ENCODE measurements around the gene GALNT17. TPM values are rescaled to one million over a fixed set of nuclear protein-coding genes. Genes with fewer than 3 reads are reported as not detected.
A peak's percentile ranks its signal among the peaks of the same experiment; 100 is the strongest.

The GALNT17 gene
- polyA plus RNA-seq, 1 donor from 2014 or later = 15.7 TPM

DNA sequence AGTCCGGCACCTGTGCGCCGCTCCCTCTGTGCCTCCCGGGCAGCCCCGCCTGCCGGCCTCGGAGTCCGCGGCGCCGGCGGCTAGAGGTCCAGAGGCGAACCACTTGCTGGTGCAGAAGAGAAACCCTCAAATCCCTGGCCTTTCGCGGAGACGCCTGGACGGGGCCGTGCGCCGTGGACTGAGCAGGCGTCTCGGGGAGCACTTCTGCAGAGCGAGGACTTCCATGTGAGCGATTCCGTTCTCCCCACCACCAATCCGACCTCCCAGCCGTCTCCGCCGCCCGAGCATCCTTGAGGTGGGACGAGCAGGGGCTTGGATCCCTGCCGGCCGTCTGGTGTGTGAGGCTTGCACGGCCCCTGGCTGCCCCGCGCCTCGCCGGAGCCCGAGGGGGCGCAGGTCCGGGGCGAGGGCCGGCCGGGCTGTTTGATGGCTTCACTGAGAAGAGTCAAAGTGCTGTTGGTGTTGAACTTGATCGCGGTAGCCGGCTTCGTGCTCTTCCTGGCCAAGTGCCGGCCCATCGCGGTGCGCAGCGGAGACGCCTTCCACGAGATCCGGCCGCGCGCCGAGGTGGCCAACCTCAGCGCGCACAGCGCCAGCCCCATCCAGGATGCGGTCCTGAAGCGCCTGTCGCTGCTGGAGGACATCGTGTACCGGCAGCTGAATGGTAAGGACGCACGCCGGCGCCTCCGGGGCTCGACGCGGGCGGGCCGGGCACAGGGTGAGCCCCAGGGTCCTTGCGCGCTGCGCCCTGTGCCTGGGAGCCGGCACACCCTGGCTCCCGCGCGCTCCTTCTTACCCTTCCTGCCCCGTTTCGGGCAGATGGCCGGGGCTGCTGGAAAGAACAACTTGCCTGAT, 660 bp downstream of the GALNT17 start:
- peak overlapping the region; percentile 100 for H3K4me3 ChIP-seq (ENCODE audit: low read length)
- H4K20me1 ChIP-seq (ENCODE audit: insufficient read depth) = peaks cover 5% of the 10 kb centered on the region
- H2AFZ ChIP-seq (ENCODE audit: low read depth, low read length) = no peak overlapping the region
- peak overlapping the region; percentile 69 for H3K9ac ChIP-seq (ENCODE audit: low read length)
- peaks cover 28% of the 10 kb centered on the region for H3K27me3 ChIP-seq (ENCODE audit: insufficient read depth, low read depth, low read length)
- no peak overlapping the region for H3K27ac ChIP-seq (ENCODE audit: low read length)
- H3K9me3 ChIP-seq (ENCODE audit: low read length) = no peaks in the 10 kb centered on the region
- peak overlapping the region; percentile 68 for H3K4me2 ChIP-seq (ENCODE audit: low read length)
- H3K79me2 ChIP-seq (replicated peaks; ENCODE audit: insufficient read depth, low read length) = peaks cover 4% of the 10 kb centered on the region
- no peak for TF ChIP-seq SMC3 (conservative IDR thresholded peaks at IDR 0.05; ENCODE audit: poor library complexity)
- TF ChIP-seq RAD21 (conservative IDR thresholded peaks at IDR 0.05) = peak; percentile 7
- peak; percentile 24 for TF ChIP-seq TAF1 (IDR thresholded peaks at IDR 0.05; ENCODE audit: low read depth)
- H3K36me3 ChIP-seq (ENCODE audit: insufficient read depth, low read length) = no peaks in the 10 kb centered on the region
- H3F3A ChIP-seq (ENCODE audit: insufficient read depth, low read length, poor library complexity, severe bottlenecking) = no peaks in the 10 kb centered on the region
- H3K9me2 ChIP-seq (ENCODE audit: insufficient read depth, low read length) = no peaks in the 10 kb centered on the region

DNA sequence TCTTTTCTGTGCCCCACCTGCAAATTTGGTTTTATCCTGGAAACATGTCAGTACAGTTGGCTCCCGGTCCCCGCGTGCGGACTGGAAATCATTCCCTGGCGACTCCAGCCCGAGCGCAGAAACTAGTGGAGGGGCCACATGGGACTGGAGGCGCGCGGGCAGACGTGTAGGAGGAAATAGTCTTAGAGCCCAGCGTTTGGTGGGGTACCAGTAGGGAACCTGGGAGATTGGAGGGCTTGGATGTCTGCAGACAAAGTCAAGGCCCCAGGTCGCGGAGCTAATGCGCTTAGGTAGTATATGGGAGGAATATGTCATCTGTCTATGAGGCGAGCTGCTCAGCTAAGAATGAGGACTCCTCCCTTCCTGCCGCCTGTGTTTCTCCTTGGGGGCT, 1.3 kb downstream of the GALNT17 start:
- peak; percentile 6 for TF ChIP-seq TAF1 (IDR thresholded peaks at IDR 0.05; ENCODE audit: low read depth)
- TF ChIP-seq, protein P1, sequence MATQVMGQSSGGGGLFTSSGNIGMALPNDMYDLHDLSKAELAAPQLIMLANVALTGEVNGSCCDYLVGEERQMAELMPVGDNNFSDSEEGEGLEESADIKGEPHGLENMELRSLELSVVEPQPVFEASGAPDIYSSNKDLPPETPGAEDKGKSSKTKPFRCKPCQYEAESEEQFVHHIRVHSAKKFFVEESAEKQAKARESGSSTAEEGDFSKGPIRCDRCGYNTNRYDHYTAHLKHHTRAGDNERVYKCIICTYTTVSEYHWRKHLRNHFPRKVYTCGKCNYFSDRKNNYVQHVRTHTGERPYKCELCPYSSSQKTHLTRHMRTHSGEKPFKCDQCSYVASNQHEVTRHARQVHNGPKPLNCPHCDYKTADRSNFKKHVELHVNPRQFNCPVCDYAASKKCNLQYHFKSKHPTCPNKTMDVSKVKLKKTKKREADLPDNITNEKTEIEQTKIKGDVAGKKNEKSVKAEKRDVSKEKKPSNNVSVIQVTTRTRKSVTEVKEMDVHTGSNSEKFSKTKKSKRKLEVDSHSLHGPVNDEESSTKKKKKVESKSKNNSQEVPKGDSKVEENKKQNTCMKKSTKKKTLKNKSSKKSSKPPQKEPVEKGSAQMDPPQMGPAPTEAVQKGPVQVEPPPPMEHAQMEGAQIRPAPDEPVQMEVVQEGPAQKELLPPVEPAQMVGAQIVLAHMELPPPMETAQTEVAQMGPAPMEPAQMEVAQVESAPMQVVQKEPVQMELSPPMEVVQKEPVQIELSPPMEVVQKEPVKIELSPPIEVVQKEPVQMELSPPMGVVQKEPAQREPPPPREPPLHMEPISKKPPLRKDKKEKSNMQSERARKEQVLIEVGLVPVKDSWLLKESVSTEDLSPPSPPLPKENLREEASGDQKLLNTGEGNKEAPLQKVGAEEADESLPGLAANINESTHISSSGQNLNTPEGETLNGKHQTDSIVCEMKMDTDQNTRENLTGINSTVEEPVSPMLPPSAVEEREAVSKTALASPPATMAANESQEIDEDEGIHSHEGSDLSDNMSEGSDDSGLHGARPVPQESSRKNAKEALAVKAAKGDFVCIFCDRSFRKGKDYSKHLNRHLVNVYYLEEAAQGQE (IDR thresholded peaks at IDR 0.05; ENCODE audit: borderline replicate concordance) = no peak
- Histone ChIP-seq H3K9me2 (ENCODE audit: insufficient read depth, low read length) (no peaks in the 10 kb centered on the region), H3K9ac (ENCODE audit: low read length) (peak overlapping the region; percentile 69)

DNA sequence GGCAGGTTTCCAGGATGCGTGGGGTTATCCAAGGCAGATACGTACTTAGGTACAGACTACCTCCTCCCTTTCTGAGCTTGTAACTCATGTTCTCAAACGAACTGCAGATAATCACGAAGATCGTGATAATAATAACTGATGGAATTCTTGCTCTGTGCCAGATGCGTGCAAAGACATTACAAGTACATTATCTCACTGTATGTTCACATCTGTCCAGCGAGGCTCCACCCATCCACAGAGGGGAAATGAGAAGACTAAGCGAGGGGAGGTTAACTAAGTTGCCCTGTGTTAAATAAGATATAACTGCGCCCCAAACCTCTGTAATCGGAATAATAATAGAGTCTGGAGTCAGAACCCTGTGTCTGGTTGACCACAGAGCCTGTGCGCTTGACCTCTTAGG, 1.9 kb downstream of the GALNT17 start:
- Histone ChIP-seq H2AFZ (ENCODE audit: low read depth, low read length) (no peak overlapping the region), H4K20me1 (ENCODE audit: insufficient read depth) (peaks cover 5% of the 10 kb centered on the region), H3K9ac (ENCODE audit: low read length) (no peak overlapping the region), H3K27ac (ENCODE audit: low read length) (no peak overlapping the region), H3K79me2 (replicated peaks; ENCODE audit: insufficient read depth, low read length) (peaks cover 4% of the 10 kb centered on the region), H3K9me3 (ENCODE audit: low read length) (no peaks in the 10 kb centered on the region), H3K27me3 (ENCODE audit: insufficient read depth, low read depth, low read length) (peaks cover 28% of the 10 kb centered on the region), H3K4me2 (ENCODE audit: low read length) (peak overlapping the region; percentile 68), H3F3A (ENCODE audit: insufficient read depth, low read length, poor library complexity, severe bottlenecking) (no peaks in the 10 kb centered on the region), H3K4me3 (ENCODE audit: low read length) (peak overlapping the region; percentile 100), H3K9me2 (ENCODE audit: insufficient read depth, low read length) (no peaks in the 10 kb centered on the region), H3K36me3 (ENCODE audit: insufficient read depth, low read length) (no peaks in the 10 kb centered on the region)
- TF ChIP-seq, protein P1 (IDR thresholded peaks at IDR 0.05; ENCODE audit: borderline replicate concordance) = no peak
- TF ChIP-seq RAD21 (conservative IDR thresholded peaks at IDR 0.05) = no peak
- no peak for TF ChIP-seq SMC3 (conservative IDR thresholded peaks at IDR 0.05; ENCODE audit: poor library complexity)
- no peak for TF ChIP-seq EZH2 (IDR thresholded peaks at IDR 0.05; ENCODE audit: borderline replicate concordance, insufficient read depth, low read length, poor library complexity, severe bottlenecking)
- TF ChIP-seq TAF1 (IDR thresholded peaks at IDR 0.05; ENCODE audit: low read depth) = no peak
- TF ChIP-seq, protein P2, sequence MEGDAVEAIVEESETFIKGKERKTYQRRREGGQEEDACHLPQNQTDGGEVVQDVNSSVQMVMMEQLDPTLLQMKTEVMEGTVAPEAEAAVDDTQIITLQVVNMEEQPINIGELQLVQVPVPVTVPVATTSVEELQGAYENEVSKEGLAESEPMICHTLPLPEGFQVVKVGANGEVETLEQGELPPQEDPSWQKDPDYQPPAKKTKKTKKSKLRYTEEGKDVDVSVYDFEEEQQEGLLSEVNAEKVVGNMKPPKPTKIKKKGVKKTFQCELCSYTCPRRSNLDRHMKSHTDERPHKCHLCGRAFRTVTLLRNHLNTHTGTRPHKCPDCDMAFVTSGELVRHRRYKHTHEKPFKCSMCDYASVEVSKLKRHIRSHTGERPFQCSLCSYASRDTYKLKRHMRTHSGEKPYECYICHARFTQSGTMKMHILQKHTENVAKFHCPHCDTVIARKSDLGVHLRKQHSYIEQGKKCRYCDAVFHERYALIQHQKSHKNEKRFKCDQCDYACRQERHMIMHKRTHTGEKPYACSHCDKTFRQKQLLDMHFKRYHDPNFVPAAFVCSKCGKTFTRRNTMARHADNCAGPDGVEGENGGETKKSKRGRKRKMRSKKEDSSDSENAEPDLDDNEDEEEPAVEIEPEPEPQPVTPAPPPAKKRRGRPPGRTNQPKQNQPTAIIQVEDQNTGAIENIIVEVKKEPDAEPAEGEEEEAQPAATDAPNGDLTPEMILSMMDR (IDR thresholded peaks at IDR 0.05; ENCODE audit: poor library complexity, severe bottlenecking) = no peak
- TF ChIP-seq POLR2AphosphoS5 (IDR thresholded peaks at IDR 0.05) = no peak
- no peak for TF ChIP-seq EP300 (conservative IDR thresholded peaks at IDR 0.05; ENCODE audit: poor library complexity, severe bottlenecking)
- TF ChIP-seq MXI1 (conservative IDR thresholded peaks at IDR 0.05; ENCODE audit: poor library complexity, severe bottlenecking) = no peak

More for the DNA sequence above, 1.3 kb downstream of the GALNT17 start:
- Histone ChIP-seq H4K20me1 (ENCODE audit: insufficient read depth) (peaks cover 5% of the 10 kb centered on the region), H3K79me2 (replicated peaks; ENCODE audit: insufficient read depth, low read length) (peaks cover 4% of the 10 kb centered on the region), H3K27me3 (ENCODE audit: insufficient read depth, low read depth, low read length) (peaks cover 28% of the 10 kb centered on the region), H3K27ac (ENCODE audit: low read length) (no peak overlapping the region), H3K36me3 (ENCODE audit: insufficient read depth, low read length) (no peaks in the 10 kb centered on the region), H3K4me3 (ENCODE audit: low read length) (peak overlapping the region; percentile 100), H2AFZ (ENCODE audit: low read depth, low read length) (no peak overlapping the region), H3K9me3 (ENCODE audit: low read length) (no peaks in the 10 kb centered on the region), H3F3A (ENCODE audit: insufficient read depth, low read length, poor library complexity, severe bottlenecking) (no peaks in the 10 kb centered on the region), H3K4me2 (ENCODE audit: low read length) (peak overlapping the region; percentile 68)

All from neural cell (in vitro differentiated cells).